Muscle layer of duodenum (tissue), 2 donors: ENCODE data around the gene MSL1.

Experiments
- H3K27ac ChIP-seq: one replicate; pipeline ENCODE4 v1.7.0; 2013; ENCODE audit warnings: mild to moderate bottlenecking, low read length
- H3K27me3 ChIP-seq: one replicate; pipeline ENCODE4 v1.7.0; 2013; ENCODE audit warnings: low read depth, mild to moderate bottlenecking, control low read depth, low read length
- H3K36me3 ChIP-seq, 2 donors: one replicate each; pipeline ENCODE4 v1.7.0; 2013; ENCODE audit warnings: low read length in 2 of 2, control low read depth in 1 of 2, mild to moderate bottlenecking in 1 of 2; ENCODE audit not compliant: insufficient read depth in 2 of 2, control insufficient read depth in 1 of 2
- H3K4me1 ChIP-seq, 2 donors: one replicate each; pipeline ENCODE4 v1.7.0; 2013; ENCODE audit warnings: low read length in 2 of 2, mild to moderate bottlenecking in 2 of 2, control low read depth in 1 of 2, moderate library complexity in 1 of 2; ENCODE audit not compliant: insufficient read depth in 2 of 2, control insufficient read depth in 1 of 2
- H3K4me3 ChIP-seq, 2 donors: one replicate each; pipeline ENCODE4 v1.7.0; 2013; ENCODE audit warnings: low read length in 2 of 2, low read depth in 1 of 2, mild to moderate bottlenecking in 1 of 2
- H3K9me3 ChIP-seq, 2 donors: one replicate each; pipeline ENCODE4 v1.7.0; 2013; ENCODE audit warnings: low read length in 2 of 2, control low read depth in 1 of 2, mild to moderate bottlenecking in 1 of 2; ENCODE audit not compliant: control insufficient read depth in 1 of 2
- donor health status: healthy.

MSL1 gene

GRCh38 chr17:40150276-40150675 is 28.5 kb downstream of the MSL1 start:
- Histone ChIP-seq H3K4me1 (peaks cover 0 to 18% of the 10 kb centered on the region in 2 donors), H3K4me3 (no peak overlapping the region), H3K27ac (no peak overlapping the region), H3K27me3 (no peaks in the 10 kb centered on the region), H3K36me3 (peaks cover 23 to 37% of the 10 kb centered on the region in 2 donors), H3K9me3 (no peaks in the 10 kb centered on the region)

GRCh38 chr17:40151414-40151963 is 29.7 kb downstream of the MSL1 start:
- Histone ChIP-seq H3K9me3 (no peaks in the 10 kb centered on the region), H3K4me1 (peaks cover 0 to 20% of the 10 kb centered on the region in 2 donors), H3K27me3 (no peaks in the 10 kb centered on the region), H3K27ac (no peak overlapping the region), H3K36me3 (peaks cover 27 to 33% of the 10 kb centered on the region in 2 donors), H3K4me3 (no peak overlapping the region)

- peaks cover 19 to 20% of the 10 kb centered on the region in 2 donors for H3K36me3 ChIP-seq
- H3K4me3 ChIP-seq, result no peak overlapping the region
- no peaks in the 10 kb centered on the region for H3K27me3 ChIP-seq
- H3K27ac ChIP-seq, result no peak overlapping the region
- H3K9me3 ChIP-seq, result no peaks in the 10 kb centered on the region
- H3K4me1 ChIP-seq, result peaks cover 0 to 11% of the 10 kb centered on the region in 2 donors
These were observed 31.9 kb downstream of the MSL1 start for GRCh38 chr17:40153603-40154236.

GRCh38 chr17:40157973-40158372 is 36.2 kb downstream of the MSL1 start:
- Histone ChIP-seq H3K36me3 (peaks cover 24 to 26% of the 10 kb centered on the region in 2 donors), H3K27ac (no peak overlapping the region), H3K27me3 (no peaks in the 10 kb centered on the region), H3K4me3 (no peak overlapping the region), H3K4me1 (peaks cover 0 to 3% of the 10 kb centered on the region in 2 donors), H3K9me3 (no peaks in the 10 kb centered on the region)

GRCh38 chr17:40158438-40159013 is 36.8 kb downstream of the MSL1 start:
- Histone ChIP-seq H3K27me3 (no peaks in the 10 kb centered on the region), H3K4me3 (no peak overlapping the region), H3K36me3 (peaks cover 20 to 28% of the 10 kb centered on the region in 2 donors), H3K9me3 (no peaks in the 10 kb centered on the region), H3K4me1 (peaks cover 0 to 3% of the 10 kb centered on the region in 2 donors), H3K27ac (no peak overlapping the region)

GRCh38 chr17:40159456-40159855 is 37.7 kb downstream of the MSL1 start:
- H3K9me3 ChIP-seq, result no peaks in the 10 kb centered on the region
- no peak overlapping the region for H3K27ac ChIP-seq
- peaks cover 24 to 32% of the 10 kb centered on the region in 2 donors for H3K36me3 ChIP-seq
- H3K4me3 ChIP-seq, result no peak overlapping the region
- no peaks in the 10 kb centered on the region for H3K27me3 ChIP-seq
- peaks cover 0 to 3% of the 10 kb centered on the region in 2 donors for H3K4me1 ChIP-seq

GRCh38 chr17:40167685-40168261 is 46.0 kb downstream of the MSL1 start:
- peaks cover 51 to 77% of the 10 kb centered on the region in 2 donors for H3K36me3 ChIP-seq
- no peaks in the 10 kb centered on the region for H3K27me3 ChIP-seq
- H3K4me1 ChIP-seq, result peaks cover 0 to 12% of the 10 kb centered on the region in 2 donors
- no peak overlapping the region for H3K27ac ChIP-seq
- H3K4me3 ChIP-seq, result no peak overlapping the region
- no peaks in the 10 kb centered on the region for H3K9me3 ChIP-seq

- no peaks in the 10 kb centered on the region for H3K27me3 ChIP-seq
These were observed 46.6 kb downstream of the MSL1 start for GRCh38 chr17:40168262-40168832.

GRCh38 chr17:40170325-40170724 is 48.6 kb downstream of the MSL1 start:
- peaks cover 59 to 70% of the 10 kb centered on the region in 2 donors for H3K36me3 ChIP-seq

More at GRCh38 chr17:40168262-40168832, 46.6 kb downstream of the MSL1 start:
- H3K36me3 ChIP-seq, result peaks cover 51 to 72% of the 10 kb centered on the region in 2 donors
- no peak overlapping the region for H3K4me3 ChIP-seq
- peaks cover 0 to 12% of the 10 kb centered on the region in 2 donors for H3K4me1 ChIP-seq
- H3K9me3 ChIP-seq, result no peaks in the 10 kb centered on the region
- H3K27ac ChIP-seq, result no peak overlapping the region

GRCh38 chr17:40171750-40172149 is 50.0 kb downstream of the MSL1 start:
- no peaks in the 10 kb centered on the region for H3K27me3 ChIP-seq
- H3K4me1 ChIP-seq, result peaks cover 1 to 12% of the 10 kb centered on the region in 2 donors
- peaks cover 57 to 59% of the 10 kb centered on the region in 2 donors for H3K36me3 ChIP-seq
- no peak overlapping the region for H3K27ac ChIP-seq
- no peak overlapping the region for H3K4me3 ChIP-seq
- H3K9me3 ChIP-seq, result no peaks in the 10 kb centered on the region

More at GRCh38 chr17:40170325-40170724, 48.6 kb downstream of the MSL1 start:
- Histone ChIP-seq H3K4me3 (no peak overlapping the region), H3K27ac (no peak overlapping the region), H3K9me3 (no peaks in the 10 kb centered on the region), H3K4me1 (peaks cover 0 to 12% of the 10 kb centered on the region in 2 donors), H3K27me3 (no peaks in the 10 kb centered on the region)
